Cardiac muscle cell (in vitro differentiated cells and primary cell): ENCODE results near the gene APOA1. TPM values are rescaled to one million over a fixed set of nuclear protein-coding genes. Genes with fewer than 3 reads are reported as not detected.

ENCODE experiments used
- DNase-seq, 2 donors: peaks; one replicate each; pipeline versions ENCODE4 v3.0.0 to v3.0.0-alpha.2; 2010 to 2017; ENCODE audit warnings: low read depth in 1 of 2, low spot score in 1 of 2
- H3K27ac ChIP-seq: fragments of 200-600 bp; sonication (generic); 2 replicates; pipeline ENCODE4 v1.5.1; 2016
- H3K27me3 ChIP-seq: fragments of 200-600 bp; sonication (generic); 2 replicates; pipeline ENCODE4 v1.6.0; 2016; ENCODE audit warnings: control low read depth
- H3K36me3 ChIP-seq: fragments of 200-600 bp; sonication (generic); 2 replicates; pipeline ENCODE4 v1.5.1; 2016; ENCODE audit warnings: control low read depth
- H3K4me1 ChIP-seq: fragments of 200-600 bp; sonication (generic); 2 replicates; pipeline ENCODE4 v1.8.1; 2017; ENCODE audit warnings: low read depth, mild to moderate bottlenecking, mixed run types
- H3K4me3 ChIP-seq: fragments of 200-600 bp; sonication (generic); 2 replicates; pipeline ENCODE4 v1.5.1; 2016; ENCODE audit warnings: mild to moderate bottlenecking
- H3K9me3 ChIP-seq: fragments of 200-600 bp; sonication (generic); 2 replicates; pipeline ENCODE4 v1.5.1; 2017; ENCODE audit warnings: low read depth, mild to moderate bottlenecking, control low read depth
- CTCF ChIP-seq: IDR thresholded peaks from 2 replicates; pipeline ENCODE4 v1.5.1; 2012; ENCODE audit warnings: low read depth, mild to moderate bottlenecking, low read length
- polyA plus RNA-seq: library from polyadenylated mRNA; unstranded; fragments of >200 nt; fragmentation: Nextera tagmentation; extraction: Ambion mirVana; gene quantifications from 2 replicates; pipeline ENCODE4 v1.2.1, GENCODE V29; 2016
- total RNA-seq: library from RNA; depleted of rRNA; stranded (reverse); fragments of >200 nt; gene quantifications from 2 replicates; pipeline ENCODE4 v1.2.3, GENCODE V29; 2016

APOA1 gene
- total and polyA plus RNA-seq, 2 experiments from 2014 or later: 56.3 to 117 TPM

GRCh38 chr11:116849486-116849885 is 12.1 kb upstream of the APOA1 start:
- Histone ChIP-seq H3K36me3 (peaks cover 40% of the 10 kb centered on the region), H3K27me3 (no peaks in the 10 kb centered on the region), H3K27ac (no peak overlapping the region), H3K9me3 (no peaks in the 10 kb centered on the region), H3K4me1 (no peaks in the 10 kb centered on the region), H3K4me3 (no peak overlapping the region)
- DNase-seq: no peak
- no peak for TF ChIP-seq CTCF

- TF ChIP-seq CTCF: no peak
- H3K27ac ChIP-seq: no peak overlapping the region
- H3K36me3 ChIP-seq: peaks cover 40% of the 10 kb centered on the region
- no peaks in the 10 kb centered on the region for H3K27me3 ChIP-seq
- no peaks in the 10 kb centered on the region for H3K4me1 ChIP-seq
- no peak overlapping the region for H3K4me3 ChIP-seq
- DNase-seq: no peak
- H3K9me3 ChIP-seq: no peaks in the 10 kb centered on the region
Observed at GRCh38 chr11:116849060-116849459, 11.6 kb upstream of the APOA1 start.

GRCh38 chr11:116847612-116848011 is 10.2 kb upstream of the APOA1 start:
- TF ChIP-seq CTCF: no peak
- no peaks in the 10 kb centered on the region for H3K9me3 ChIP-seq
- no peak overlapping the region for H3K27ac ChIP-seq
- H3K36me3 ChIP-seq: peaks cover 41% of the 10 kb centered on the region
- no peaks in the 10 kb centered on the region for H3K27me3 ChIP-seq
- no peak overlapping the region for H3K4me3 ChIP-seq
- H3K4me1 ChIP-seq: no peaks in the 10 kb centered on the region
- DNase-seq: no peak

GRCh38 chr11:116844722-116845121 is 7.3 kb upstream of the APOA1 start:
- Histone ChIP-seq H3K36me3 (peaks cover 41% of the 10 kb centered on the region), H3K27me3 (no peaks in the 10 kb centered on the region), H3K4me3 (no peak overlapping the region), H3K9me3 (no peaks in the 10 kb centered on the region), H3K27ac (no peak overlapping the region), H3K4me1 (no peaks in the 10 kb centered on the region)
- no peak for TF ChIP-seq CTCF
- no peak for DNase-seq

- no peaks in the 10 kb centered on the region for H3K27me3 ChIP-seq
- H3K4me3 ChIP-seq: no peak overlapping the region
- no peak for DNase-seq
- H3K36me3 ChIP-seq: peaks cover 37% of the 10 kb centered on the region
- H3K4me1 ChIP-seq: no peaks in the 10 kb centered on the region
- no peak overlapping the region for H3K27ac ChIP-seq
- no peak for TF ChIP-seq CTCF
- no peaks in the 10 kb centered on the region for H3K9me3 ChIP-seq
Observed at GRCh38 chr11:116843661-116844060, 6.2 kb upstream of the APOA1 start.

- peaks cover 32% of the 10 kb centered on the region for H3K36me3 ChIP-seq
- no peak overlapping the region for H3K4me3 ChIP-seq
- no peak for TF ChIP-seq CTCF
- H3K27me3 ChIP-seq: no peaks in the 10 kb centered on the region
- peak overlapping the region; percentile 13 for H3K27ac ChIP-seq
- peaks cover 6% of the 10 kb centered on the region for H3K4me1 ChIP-seq
- no peaks in the 10 kb centered on the region for H3K9me3 ChIP-seq
- DNase-seq: no peak
Observed at GRCh38 chr11:116842909-116843308, 5.5 kb upstream of the APOA1 start.
